HepG2 (cell line): ENCODE measurements around the gene ARPC1A. TPM values are rescaled to one million over a fixed set of nuclear protein-coding genes. Genes with fewer than 3 reads are reported as not detected.

ENCODE experiments used
- AFF4 ChIP-seq: sonication (generic); formaldehyde crosslinking; IDR thresholded peaks from 2 replicates; pipeline ENCODE4 v1.4.0; 2020; ENCODE audit warnings: missing genetic modification reagents
- DMAP1 ChIP-seq: IDR thresholded peaks from 2 replicates; pipeline ENCODE4 v1.6.1; 2016
- EED ChIP-seq: sonication (generic); formaldehyde crosslinking; IDR thresholded peaks from 2 replicates; pipeline ENCODE4 v1.5.0; 2020; ENCODE audit warnings: mild to moderate bottlenecking, missing genetic modification reagents
- GFI1 ChIP-seq: sonication (generic); formaldehyde crosslinking; IDR thresholded peaks from 2 replicates; pipeline ENCODE4 v1.5.0; 2020; ENCODE audit warnings: missing genetic modification reagents, mild to moderate bottlenecking, borderline replicate concordance
- HDAC2 ChIP-seq: sonication (generic); formaldehyde crosslinking; IDR thresholded peaks from 2 replicates; pipeline ENCODE4 v1.4.0; 2020; ENCODE audit warnings: missing genetic modification reagents
- IKZF5 ChIP-seq: IDR thresholded peaks from 2 replicates; pipeline ENCODE4 v1.6.1; 2018; ENCODE audit warnings: missing genetic modification reagents, mild to moderate bottlenecking, missing compliant biosample characterization
- KDM3A ChIP-seq: IDR thresholded peaks from 2 replicates; pipeline ENCODE4 v1.6.1; 2018; ENCODE audit warnings: low read depth, missing compliant biosample characterization
- MLXIP ChIP-seq: sonication (generic); formaldehyde crosslinking; IDR thresholded peaks from 2 replicates; pipeline ENCODE4 v1.9.0; 2021; ENCODE audit warnings: missing genetic modification reagents, borderline replicate concordance
- MYC ChIP-seq: sonication (generic); formaldehyde crosslinking; IDR thresholded peaks from 2 replicates; pipeline ENCODE4 v1.9.0; 2021; ENCODE audit warnings: missing genetic modification reagents, borderline replicate concordance
- SMAD3 ChIP-seq: sonication (generic); formaldehyde crosslinking; IDR thresholded peaks from 2 replicates; pipeline ENCODE4 v1.4.0; 2020; ENCODE audit warnings: missing genetic modification reagents
- SYNCRIP ChIP-seq: fragments of 200-400 bp; formaldehyde crosslinking; IDR thresholded peaks from 2 replicates; pipeline ENCODE4 v1.6.1; 2018; ENCODE audit warnings: mild to moderate bottlenecking, low read depth, low read length; ENCODE audit not compliant: insufficient read depth
- TGIF2 ChIP-seq: IDR thresholded peaks from 2 replicates; pipeline ENCODE4 v1.6.1; 2016; ENCODE audit warnings: control low read depth, missing compliant biosample characterization
- TOPORS ChIP-seq: sonication (generic); formaldehyde crosslinking; IDR thresholded peaks from 2 replicates; pipeline ENCODE4 v1.8.0; 2023; ENCODE audit warnings: mild to moderate bottlenecking, missing genetic modification reagents
- ZNF264 ChIP-seq: sonication (generic); formaldehyde crosslinking; IDR thresholded peaks from 2 replicates; pipeline ENCODE4 v1.4.0; 2020; ENCODE audit warnings: missing genetic modification reagents
- ZNF333 ChIP-seq: sonication (generic); formaldehyde crosslinking; IDR thresholded peaks from 2 replicates; pipeline ENCODE4 v1.4.0; 2020; ENCODE audit warnings: mild to moderate bottlenecking, missing genetic modification reagents, borderline replicate concordance
- ZNF382 ChIP-seq: sonication (generic); formaldehyde crosslinking; IDR thresholded peaks from 2 replicates; pipeline ENCODE4 v1.5.0; 2020; ENCODE audit warnings: missing genetic modification reagents, mild to moderate bottlenecking, borderline replicate concordance
- ZNF746 ChIP-seq: sonication (generic); formaldehyde crosslinking; IDR thresholded peaks from 2 replicates; pipeline ENCODE4 v1.8.0; 2022; ENCODE audit warnings: mild to moderate bottlenecking, missing genetic modification reagents
- polyA plus RNA-seq, 8 experiments: library from polyadenylated mRNA; depleted of rRNA in 3 of 8; stranded (reverse) in 7 of 8; unstranded in 1 of 8; fragments of >200 nt; fragmentation: Illumina TruSeq in 4 of 8; extraction: Trizol in 4 of 8; gene quantifications; 2 replicates each; pipeline versions ENCODE4 v1.2.1 to v1.2.3, GENCODE V29; 2011 to 2016; ENCODE audit warnings: low read depth in 4 of 8, missing spikeins in 1 of 8, mixed read lengths in 1 of 8; ENCODE audit not compliant: insufficient read depth in 1 of 8
- total RNA-seq, 5 experiments: library from RNA; depleted of rRNA; stranded (reverse); fragments of >200 nt; fragmentation: Illumina TruSeq; extraction: Trizol; gene quantifications; 2 replicates each; pipeline ENCODE4 v1.2.3, GENCODE V29; 2016; ENCODE audit warnings: low read depth in 1 of 5
- TF ChIP-seq, protein P1 (sequence below): sonication (generic); formaldehyde crosslinking; IDR thresholded peaks from 2 replicates; pipeline ENCODE4 v1.8.0; 2022; ENCODE audit warnings: low read depth, missing genetic modification reagents

The ARPC1A gene
- total and polyA plus RNA-seq, 2 of the 13 experiments (the other 11 are each of a cell fraction or from before 2014, with no cell fraction given) = 44.3 to 88.5 TPM

GRCh38 chr7:99408379-99409191 is 82.9 kb downstream of the ARPC1A start, which contains the start of the genes BUD31 and PDAP1 (continued):
- TF ChIP-seq MYC (CRISPR knock-in tag) (peak; percentile 89; the same call in 1 of the 2 replicates), MLXIP (CRISPR knock-in tag) (0 out of 2 replicates have a peak, but pooled peaks have one; percentile 40), SMAD3 (CRISPR knock-in tag) (peak; percentile 90; the same call in 1 of the 2 replicates), DMAP1 (CRISPR knock-in tag) (peak; percentile 95), ZNF382 (CRISPR knock-in tag) (no peak), TOPORS (peak; percentile 85), KDM3A (peak; percentile 45; the same call in 1 of the 2 replicates), GFI1 (CRISPR knock-in tag) (0 out of 2 replicates have a peak, but pooled peaks have one; percentile 32), TGIF2 (0 out of 2 replicates have a peak, but pooled peaks have one; percentile 30), HDAC2 (CRISPR knock-in tag) (peak; percentile 73), ZNF333 (CRISPR knock-in tag) (no peak), ZNF264 (CRISPR knock-in tag) (no peak), SYNCRIP (no peak), EED (CRISPR knock-in tag) (no peak), IKZF5 (CRISPR knock-in tag) (peak; percentile 80; the same call in 1 of the 2 replicates), AFF4 (0 out of 2 replicates have a peak, but pooled peaks have one; percentile 20), ZNF746 (peak; percentile 65; the same call in 1 of the 2 replicates)
- TF ChIP-seq, protein P1, sequence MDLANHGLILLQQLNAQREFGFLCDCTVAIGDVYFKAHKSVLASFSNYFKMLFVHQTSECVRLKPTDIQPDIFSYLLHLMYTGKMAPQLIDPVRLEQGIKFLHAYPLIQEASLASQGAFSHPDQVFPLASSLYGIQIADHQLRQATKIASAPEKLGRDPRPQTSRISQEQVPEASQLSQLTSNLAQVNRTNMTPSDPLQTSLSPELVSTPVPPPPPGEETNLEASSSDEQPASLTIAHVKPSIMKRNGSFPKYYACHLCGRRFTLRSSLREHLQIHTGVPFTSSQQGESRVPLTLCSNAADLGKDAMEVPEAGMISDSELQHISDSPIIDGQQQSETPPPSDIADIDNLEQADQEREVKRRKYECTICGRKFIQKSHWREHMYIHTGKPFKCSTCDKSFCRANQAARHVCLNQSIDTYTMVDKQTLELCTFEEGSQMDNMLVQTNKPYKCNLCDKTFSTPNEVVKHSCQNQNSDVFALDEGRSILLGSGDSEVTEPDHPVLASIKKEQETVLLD (CRISPR knock-in tag) = peak; percentile 89
